Lower lobe of right lung (tissue), 2 donors: ENCODE results near the gene CDKN2B. TPM values are rescaled to one million over a fixed set of nuclear protein-coding genes. Genes with fewer than 3 reads are reported as not detected.

Experiments used
- ATAC-seq, 2 donors: fragments of 200-7000 bp; cut with Tn5 transposase; one replicate each; pipeline ENCODE4 v1.9.1; 2020 to 2022; ENCODE audit warnings: mild to moderate bottlenecking in 2 of 2, moderate library complexity in 2 of 2
- DNase-seq: peaks from one replicate; pipeline ENCODE4 v3.0.0-alpha.2; 2020
- H3K27ac ChIP-seq: fragments of 200-600 bp; one replicate; pipeline ENCODE4 v1.8.0; 2022
- H3K27me3 ChIP-seq: fragments of 200-600 bp; one replicate; pipeline ENCODE4 v1.8.0; 2022; ENCODE audit warnings: low read depth
- H3K36me3 ChIP-seq: fragments of 200-600 bp; one replicate; pipeline ENCODE4 v1.8.0; 2022; ENCODE audit warnings: mild to moderate bottlenecking
- H3K4me1 ChIP-seq: fragments of 200-600 bp; one replicate; pipeline ENCODE4 v1.8.0; 2022
- H3K4me3 ChIP-seq: fragments of 200-600 bp; one replicate; pipeline ENCODE4 v1.8.0; 2022; ENCODE audit warnings: mild to moderate bottlenecking
- H3K9me3 ChIP-seq: fragments of 200-600 bp; one replicate; pipeline ENCODE4 v1.8.0; 2022
- intact Hi-C: fragments of 100-400 bp; cut with DNase I; formaldehyde crosslinking; loops from one replicate; pipeline ENCODE4 v1.11.0; 2022
- total RNA-seq: library from RNA; stranded (reverse); fragmentation: NEBNext Ultra II Directional; extraction: Animal tissue kit (Norgen Biotek cat#: 25700); gene quantifications from one replicate; pipeline ENCODE4 v1.2.1, GENCODE V29; 2021
- TF ChIP-seq, protein P1 (sequence below): fragments of 200-600 bp; IDR thresholded peaks from one replicate; pipeline ENCODE4 v1.8.0; 2022; ENCODE audit warnings: antibody characterized with exemption, mild to moderate bottlenecking
- donor health status: DM: no; HTN: yes; CAD: no; lungs with severe emphysema.

CDKN2B gene
- total RNA-seq, 1 donor from 2014 or later = 17.9 TPM

DNA sequence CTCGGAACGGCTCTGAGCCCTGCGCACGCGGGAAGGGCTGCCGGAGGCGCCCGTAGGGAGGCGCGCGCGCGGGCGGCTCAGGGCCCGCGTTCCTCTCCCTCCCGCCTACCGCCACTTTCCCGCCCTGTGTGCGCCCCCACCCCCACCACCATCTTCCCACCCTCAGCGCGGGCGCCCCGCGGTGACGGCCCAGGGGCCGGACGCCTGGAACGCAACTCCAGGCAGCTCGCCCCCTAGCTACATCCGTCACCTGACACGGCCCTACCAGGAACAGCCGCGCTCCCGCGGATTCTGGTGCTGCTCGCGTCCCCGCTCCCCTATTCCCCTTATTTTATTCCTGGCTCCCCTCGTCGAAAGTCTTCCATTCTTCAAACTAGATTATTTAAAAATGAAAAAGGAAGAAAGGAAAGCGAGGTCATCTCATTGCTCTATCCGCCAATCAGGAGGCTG lies 14.5 kb downstream of the CDKN2B start, which contains the start of gene CDKN2B-AS1:
Gene CDKN2B-AS1 (plus strand): TSS at position 236 of the 450 bp plus-strand sequence.
- TF ChIP-seq, protein P1, sequence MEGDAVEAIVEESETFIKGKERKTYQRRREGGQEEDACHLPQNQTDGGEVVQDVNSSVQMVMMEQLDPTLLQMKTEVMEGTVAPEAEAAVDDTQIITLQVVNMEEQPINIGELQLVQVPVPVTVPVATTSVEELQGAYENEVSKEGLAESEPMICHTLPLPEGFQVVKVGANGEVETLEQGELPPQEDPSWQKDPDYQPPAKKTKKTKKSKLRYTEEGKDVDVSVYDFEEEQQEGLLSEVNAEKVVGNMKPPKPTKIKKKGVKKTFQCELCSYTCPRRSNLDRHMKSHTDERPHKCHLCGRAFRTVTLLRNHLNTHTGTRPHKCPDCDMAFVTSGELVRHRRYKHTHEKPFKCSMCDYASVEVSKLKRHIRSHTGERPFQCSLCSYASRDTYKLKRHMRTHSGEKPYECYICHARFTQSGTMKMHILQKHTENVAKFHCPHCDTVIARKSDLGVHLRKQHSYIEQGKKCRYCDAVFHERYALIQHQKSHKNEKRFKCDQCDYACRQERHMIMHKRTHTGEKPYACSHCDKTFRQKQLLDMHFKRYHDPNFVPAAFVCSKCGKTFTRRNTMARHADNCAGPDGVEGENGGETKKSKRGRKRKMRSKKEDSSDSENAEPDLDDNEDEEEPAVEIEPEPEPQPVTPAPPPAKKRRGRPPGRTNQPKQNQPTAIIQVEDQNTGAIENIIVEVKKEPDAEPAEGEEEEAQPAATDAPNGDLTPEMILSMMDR = no peak
- peaks cover 29% of the 10 kb centered on the region for H3K27me3 ChIP-seq
- H3K4me3 ChIP-seq = peak within 1 kb of the TSS; percentile 83
- no peaks in the 10 kb centered on the region for H3K36me3 ChIP-seq
- peak within 1 kb of the TSS; percentile 93 for H3K27ac ChIP-seq
- intact Hi-C loops = no loop called here
- H3K9me3 ChIP-seq = no peaks in the 10 kb centered on the region
- H3K4me1 ChIP-seq = peaks cover 14% of the 10 kb centered on the region
- DNase-seq (peak; percentile 71), ATAC-seq (peak; percentile 77 to 79)

- H3K27me3 ChIP-seq = peaks cover 35% of the 10 kb centered on the region
Observed at GRCh38 chr9:21993893-21994555, 15.1 kb downstream of the CDKN2B start, which contains the start of gene CDKN2A. Gene CDKN2A (minus strand): TSS chr9:21994392.

GRCh38 chr9:21993007-21993406 lies 16.1 kb downstream of the CDKN2B start:
- TF ChIP-seq, protein P1 = no peak
- Histone ChIP-seq H3K4me3 (peak overlapping the region; percentile 83), H3K36me3 (no peaks in the 10 kb centered on the region), H3K27me3 (peaks cover 45% of the 10 kb centered on the region), H3K4me1 (peaks cover 14% of the 10 kb centered on the region), H3K9me3 (no peaks in the 10 kb centered on the region), H3K27ac (no peak overlapping the region)
- intact Hi-C loops = no loop called here
- no peak for DNase-seq
- no peak for ATAC-seq

More at GRCh38 chr9:21993893-21994555, 15.1 kb downstream of the CDKN2B start, which contains the start of gene CDKN2A:
- no peaks in the 10 kb centered on the region for H3K9me3 ChIP-seq
- ATAC-seq = peak; percentile 64 to 66
- DNase-seq = peak; percentile 58
- no peaks in the 10 kb centered on the region for H3K36me3 ChIP-seq
- peak within 1 kb of the TSS; percentile 93 for H3K27ac ChIP-seq
- H3K4me1 ChIP-seq = peaks cover 14% of the 10 kb centered on the region
- intact Hi-C loops = no loop called here
- peak within 1 kb of the TSS; percentile 83 for H3K4me3 ChIP-seq
- TF ChIP-seq, protein P1 = no peak

DNA sequence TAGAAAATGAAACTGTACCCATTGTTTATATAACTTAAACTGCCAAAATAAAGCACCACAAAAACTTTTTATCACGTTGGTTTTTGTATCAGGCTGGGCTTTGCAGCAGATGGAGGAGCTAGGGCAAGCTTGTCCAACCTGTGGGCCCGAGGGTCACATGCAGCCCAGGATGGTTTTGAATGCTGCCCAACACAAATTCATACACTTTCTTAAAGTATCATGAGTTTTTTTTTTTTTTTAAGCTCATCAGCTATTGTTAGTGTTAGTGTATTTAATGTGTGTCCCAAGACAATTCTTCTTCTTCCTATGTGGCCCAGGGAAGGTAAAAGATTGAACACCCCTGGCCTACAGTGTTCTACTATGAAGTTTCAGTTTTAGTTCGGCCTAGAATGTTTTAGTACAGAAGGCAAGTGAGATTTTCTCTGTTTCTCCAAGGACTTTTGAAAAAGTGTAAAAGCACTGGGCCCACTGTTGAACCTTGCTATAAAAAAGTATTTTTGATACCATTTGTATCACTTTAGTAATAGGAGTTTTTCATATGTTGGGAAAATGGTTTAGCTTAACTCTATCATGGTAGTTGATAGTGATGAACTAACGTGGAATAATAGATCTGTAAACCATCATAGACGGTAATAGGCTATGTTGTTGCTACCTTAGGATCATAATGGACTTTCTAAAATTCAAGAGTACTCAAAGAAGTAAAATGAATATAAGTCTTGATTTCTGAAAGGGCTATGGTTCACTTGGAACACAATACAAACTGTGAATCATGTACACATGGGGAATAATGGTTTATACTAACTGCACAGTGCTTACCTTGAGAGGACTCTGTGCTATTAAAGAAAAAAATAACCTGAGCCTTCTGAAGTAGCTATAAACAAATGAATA lies 17.8 kb downstream of the CDKN2B start:
- intact Hi-C loops = no loop called here
- Histone ChIP-seq H3K4me3 (no peak overlapping the region), H3K36me3 (no peaks in the 10 kb centered on the region), H3K27me3 (peaks cover 57% of the 10 kb centered on the region), H3K9me3 (no peaks in the 10 kb centered on the region), H3K27ac (no peak overlapping the region), H3K4me1 (peaks cover 14% of the 10 kb centered on the region)
- no peak for ATAC-seq
- DNase-seq = no peak
- TF ChIP-seq, protein P1 = no peak

DNA sequence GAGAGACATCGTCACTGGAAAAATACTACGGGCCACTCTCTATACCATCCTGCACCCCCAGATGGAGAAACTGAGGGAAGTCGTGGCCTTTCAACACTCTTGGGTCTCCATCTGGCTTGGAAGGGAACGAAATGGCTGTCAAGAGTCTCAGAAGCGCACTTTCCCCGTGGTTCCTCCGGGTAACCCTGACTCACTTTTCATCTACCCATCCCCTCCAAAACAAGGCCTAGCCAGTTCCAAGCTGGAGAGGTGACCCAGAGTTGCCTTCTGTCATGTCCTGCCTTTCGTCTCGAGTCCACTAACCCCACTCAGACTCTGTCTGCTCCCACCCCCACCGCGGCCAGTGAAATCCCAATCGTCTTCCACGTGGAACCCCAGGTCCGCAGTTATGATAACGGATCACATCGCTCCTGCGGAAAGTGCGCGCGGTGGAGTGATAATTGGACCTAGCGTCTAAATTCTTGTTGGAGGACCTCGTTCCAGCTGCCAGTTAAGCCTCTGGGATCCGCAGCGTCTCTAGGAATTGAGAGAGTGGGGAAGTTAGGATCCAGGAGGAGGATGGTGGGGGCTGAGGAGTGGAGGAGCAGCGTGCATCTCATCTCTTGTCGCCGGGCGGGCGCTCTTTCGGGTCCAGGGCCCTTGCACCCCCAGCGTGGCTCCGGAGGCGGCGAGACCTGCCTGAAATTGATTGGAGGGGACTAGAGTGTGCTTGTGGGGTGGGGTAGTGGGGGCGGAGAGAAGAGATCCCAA lies 19.5 kb downstream of the CDKN2B start:
- no peak for DNase-seq
- Histone ChIP-seq H3K36me3 (no peaks in the 10 kb centered on the region), H3K9me3 (no peaks in the 10 kb centered on the region), H3K27ac (no peak overlapping the region), H3K27me3 (peaks cover 70% of the 10 kb centered on the region), H3K4me3 (no peak overlapping the region), H3K4me1 (peaks cover 8% of the 10 kb centered on the region)
- TF ChIP-seq, protein P1 = no peak
- intact Hi-C loops = no loop called here
- ATAC-seq = no peak
